ENCODE measurements around the gene MROH2B. TPM values are rescaled to one million over a fixed set of nuclear protein-coding genes. Genes with fewer than 3 reads are reported as not detected.

The MROH2B gene
- 0.04 TPM in 1 of 2 replicates, not detected in the other for total RNA-seq

GRCh38 chr5:41071242-41071641 lies at the start of gene MROH2B:
Gene MROH2B, minus strand, starts transcription at chr5:41071342. Its CDS starts 490 bp downstream, at chr5:41070852.
- no peak for DNase-seq (ENCODE audit: low read depth, low spot score)

- DNase-seq (ENCODE audit: low read depth, low spot score) = no peak
Observed at GRCh38 chr5:41120600-41120999, 49.5 kb upstream of the MROH2B start.

DNA sequence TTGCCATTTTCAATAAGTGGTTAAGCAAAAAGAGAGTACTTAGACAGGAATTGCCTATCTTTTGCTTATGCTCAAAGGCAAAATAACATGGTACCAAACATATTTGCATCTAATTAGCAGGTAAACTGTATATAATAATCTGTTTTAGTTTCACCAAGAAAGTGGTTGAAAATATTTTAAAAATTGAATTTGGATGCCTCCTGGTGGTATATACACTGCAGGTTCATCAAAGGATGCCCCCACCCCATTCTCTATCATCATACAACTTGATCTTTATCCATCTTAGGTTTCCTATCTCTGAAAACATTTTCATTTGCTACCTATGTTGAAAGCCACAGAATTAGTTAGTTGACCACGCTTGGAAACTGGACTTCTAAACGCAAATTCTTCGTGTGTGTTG lies 47.0 kb upstream of the MROH2B start:
- no peak for DNase-seq (ENCODE audit: low read depth, low spot score)

DNA sequence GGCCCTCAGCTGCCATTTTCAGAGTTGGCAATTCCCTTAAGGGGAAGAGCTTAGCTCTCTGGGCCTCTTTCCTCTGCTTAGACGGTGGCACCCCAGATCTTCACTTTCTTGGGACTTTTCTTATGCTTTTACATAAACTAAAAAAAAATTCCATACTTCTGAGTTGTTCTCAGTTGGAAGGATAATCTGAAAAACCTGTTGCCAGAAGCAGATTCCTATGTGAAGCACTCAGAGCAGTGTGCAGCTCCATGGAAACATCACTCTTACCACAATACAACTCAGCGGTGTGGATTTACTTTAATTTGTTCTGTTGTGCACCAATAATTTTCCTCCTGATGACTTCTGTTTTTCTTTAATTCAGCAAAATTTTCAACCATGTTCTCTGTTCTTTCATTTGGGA lies 44.1 kb upstream of the MROH2B start:
- DNase-seq (ENCODE audit: low read depth, low spot score) = no peak

- no peak for DNase-seq (ENCODE audit: low read depth, low spot score)
Observed at GRCh38 chr5:41112486-41113455, 41.6 kb upstream of the MROH2B start.

DNA sequence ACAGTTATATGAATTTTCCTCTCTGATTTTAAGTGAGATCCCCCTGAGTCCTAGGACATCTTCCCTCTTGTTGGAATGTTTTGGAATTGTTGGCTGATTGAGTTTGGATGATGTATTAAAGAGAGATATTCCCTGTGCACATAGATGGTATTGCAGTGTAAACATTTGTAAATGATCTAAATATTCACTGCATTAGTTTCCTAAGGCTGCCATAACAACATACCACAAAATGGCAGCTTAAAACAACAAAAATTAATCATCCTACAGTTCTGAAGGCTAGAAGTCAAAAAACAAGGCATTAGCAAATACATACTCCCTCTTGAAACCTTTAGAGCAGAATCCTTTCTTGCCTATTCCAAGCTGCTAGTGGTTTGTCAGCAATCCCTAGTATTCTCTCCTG lies 38.0 kb upstream of the MROH2B start:
- DNase-seq (ENCODE audit: low read depth, low spot score) = no peak

- DNase-seq (ENCODE audit: low read depth, low spot score) = no peak
Observed at GRCh38 chr5:41102341-41102740, 31.2 kb upstream of the MROH2B start.

DNA sequence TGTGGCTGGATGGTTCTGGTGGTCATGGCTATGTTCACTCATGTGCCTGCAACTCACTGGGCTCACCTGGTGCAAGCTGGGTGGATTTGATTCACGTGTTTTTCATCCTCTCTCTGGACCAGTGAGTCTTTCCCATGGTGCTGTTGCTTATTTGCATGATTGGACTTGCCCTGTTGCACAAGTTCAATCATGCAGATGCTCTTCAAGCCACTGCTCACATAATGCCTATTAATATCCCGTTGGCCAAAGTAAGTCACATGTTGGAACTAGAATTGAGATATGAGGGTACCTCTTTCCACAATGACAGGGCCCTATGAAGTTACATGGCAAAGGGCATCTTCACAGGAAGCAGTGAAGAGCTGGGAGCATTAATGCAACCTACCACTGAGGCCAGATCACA lies 26.5 kb upstream of the MROH2B start:
- DNase-seq (ENCODE audit: low read depth, low spot score) = no peak

GRCh38 chr5:41095324-41096101 lies 24.4 kb upstream of the MROH2B start:
- no peak for DNase-seq (ENCODE audit: low read depth, low spot score)

DNA sequence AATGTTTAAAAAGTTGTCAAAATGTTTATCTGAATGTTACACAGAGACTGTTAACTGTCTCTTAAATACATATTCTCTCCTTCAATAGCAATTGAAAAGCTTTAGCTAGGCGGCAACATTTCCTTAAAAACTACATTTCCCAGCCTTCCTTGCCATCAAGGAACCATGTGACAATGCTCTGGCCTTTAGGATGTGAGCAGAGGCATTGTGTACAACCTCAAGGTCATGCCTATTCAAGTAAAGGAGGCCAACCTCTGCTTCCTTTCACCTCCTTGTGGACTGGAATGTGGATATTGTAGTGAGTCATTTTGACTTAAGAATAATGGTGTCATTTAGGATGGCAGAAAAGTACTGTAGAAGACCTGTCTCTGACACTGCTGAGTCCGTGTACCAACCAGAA lies 23.7 kb upstream of the MROH2B start:
- DNase-seq (ENCODE audit: low read depth, low spot score) = no peak

- DNase-seq (ENCODE audit: low read depth, low spot score) = no peak
Observed at GRCh38 chr5:41093803-41094202, 22.7 kb upstream of the MROH2B start.

DNA sequence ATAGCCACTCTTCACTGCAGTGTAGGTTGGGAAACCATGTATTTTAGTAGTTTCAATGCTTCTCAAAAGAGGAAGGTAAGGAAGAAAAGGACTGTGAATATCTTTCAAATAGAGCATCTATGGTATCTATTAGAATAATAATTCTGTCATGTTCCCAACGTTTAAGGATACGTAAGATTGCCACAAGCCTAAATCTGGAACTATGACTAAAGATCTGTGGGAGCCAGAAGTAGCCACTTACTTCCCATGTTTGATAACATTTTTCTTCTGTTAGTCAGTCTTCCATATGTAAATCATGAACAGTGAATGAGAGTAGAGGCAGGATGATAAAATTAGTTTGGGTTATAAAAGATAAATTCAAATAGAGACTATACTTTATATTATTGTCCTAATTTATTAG lies 16.3 kb upstream of the MROH2B start:
- no peak for DNase-seq (ENCODE audit: low read depth, low spot score)

- no peak for DNase-seq (ENCODE audit: low read depth, low spot score)
Observed at GRCh38 chr5:41083306-41083705, 12.2 kb upstream of the MROH2B start.

- no peak for DNase-seq (ENCODE audit: low read depth, low spot score)
Observed at GRCh38 chr5:41071975-41072374, 833 bp upstream of the MROH2B start.

DNA sequence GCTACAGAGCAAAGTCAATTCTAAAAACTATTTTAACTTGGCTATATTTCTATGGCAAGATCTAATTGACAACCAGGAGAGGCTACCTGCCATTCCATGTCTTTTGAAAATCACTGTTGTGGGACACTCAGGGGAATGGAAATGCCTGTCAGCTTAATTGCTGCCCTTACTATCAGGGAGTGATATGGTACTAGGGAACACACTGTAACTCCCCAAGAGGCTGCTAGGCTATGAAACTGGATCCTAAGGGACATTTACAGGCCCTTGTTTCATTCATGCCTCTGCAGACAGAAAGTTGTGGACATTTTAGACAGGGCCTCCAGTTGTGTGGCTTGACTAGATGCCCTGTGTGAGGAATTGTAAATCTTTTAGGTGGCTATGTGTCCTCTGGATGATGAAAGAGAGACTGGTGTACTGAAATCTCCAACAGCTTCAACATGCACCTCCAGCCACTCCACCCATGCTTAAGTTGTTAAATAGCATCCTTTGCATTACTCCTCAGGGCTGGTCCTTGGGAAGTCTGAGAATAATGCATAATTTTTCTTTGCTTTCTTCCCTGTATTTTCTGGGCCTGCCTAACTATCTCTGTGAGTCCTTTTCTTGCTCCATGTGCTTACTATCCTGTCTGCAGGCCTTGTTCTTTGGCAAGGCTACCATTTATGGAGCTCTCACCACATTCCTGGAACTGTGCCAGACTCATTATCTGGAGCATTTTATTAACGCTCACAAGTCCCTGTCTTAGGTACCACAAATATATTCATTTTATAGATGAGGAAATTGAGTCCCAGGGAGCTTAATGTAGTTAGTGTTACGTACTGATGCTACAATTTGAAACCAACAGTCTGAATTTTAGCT lies 3.2 kb downstream of the MROH2B start:
- DNase-seq (ENCODE audit: low read depth, low spot score) = no peak

DNA sequence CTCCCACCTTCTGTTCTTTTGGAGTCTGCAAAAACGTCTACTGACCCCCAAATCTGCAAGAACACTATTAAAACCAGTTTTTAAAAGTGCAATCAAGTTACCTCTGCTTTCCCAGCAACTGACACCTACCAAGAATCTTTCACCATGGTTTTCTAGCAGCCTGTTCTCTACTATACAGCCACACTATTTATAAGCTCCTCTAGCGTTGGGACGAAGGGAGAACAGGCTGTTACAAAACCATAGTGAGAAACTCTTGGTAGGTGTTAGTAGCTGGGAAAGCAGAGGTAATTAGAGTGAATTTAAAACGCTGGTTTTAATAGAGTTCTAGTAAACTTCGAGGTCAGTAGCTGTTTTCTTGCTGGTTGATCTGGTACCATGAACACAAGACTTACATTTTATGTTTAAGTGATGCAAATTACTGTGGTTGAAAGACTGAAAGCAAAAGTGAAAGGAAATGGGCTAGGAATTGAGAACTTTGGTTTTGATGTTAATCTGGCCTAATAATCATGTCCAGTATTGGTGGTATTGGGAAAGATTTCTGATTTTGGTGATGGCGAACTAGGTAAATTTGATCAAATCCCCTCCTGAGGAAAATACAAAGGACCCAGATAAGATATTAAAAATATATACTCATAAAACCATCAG lies 5.3 kb downstream of the MROH2B start:
- DNase-seq (ENCODE audit: low read depth, low spot score) = no peak

GRCh38 chr5:41057940-41058339 lies 13.2 kb downstream of the MROH2B start:
- no peak for DNase-seq (ENCODE audit: low read depth, low spot score)

DNA sequence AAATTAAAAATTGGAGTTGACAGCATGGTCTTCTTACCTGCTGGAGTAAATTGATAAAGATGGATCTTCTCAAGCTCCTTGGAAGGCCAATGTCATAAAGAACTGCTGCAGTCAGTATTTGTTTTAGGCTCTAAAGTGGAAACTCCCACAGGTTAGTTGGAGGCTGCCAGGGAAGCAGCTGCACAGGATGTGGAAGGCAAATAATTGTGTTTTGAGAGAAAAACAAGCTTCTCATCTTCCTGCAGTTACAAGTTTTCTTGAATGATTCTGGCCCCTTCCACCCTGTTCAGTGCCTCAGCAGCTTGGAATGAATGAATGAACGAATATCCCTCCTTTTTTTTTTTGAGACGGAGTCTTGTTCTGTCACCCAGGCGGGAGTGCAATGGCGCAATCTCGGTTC lies 13.9 kb downstream of the MROH2B start:
- no peak for DNase-seq (ENCODE audit: low read depth, low spot score)

GRCh38 chr5:41048986-41049385 lies 22.2 kb downstream of the MROH2B start:
- no peak for DNase-seq (ENCODE audit: low read depth, low spot score)

- DNase-seq (ENCODE audit: low read depth, low spot score) = no peak
Observed at GRCh38 chr5:41043109-41043747, 27.9 kb downstream of the MROH2B start.

DNA sequence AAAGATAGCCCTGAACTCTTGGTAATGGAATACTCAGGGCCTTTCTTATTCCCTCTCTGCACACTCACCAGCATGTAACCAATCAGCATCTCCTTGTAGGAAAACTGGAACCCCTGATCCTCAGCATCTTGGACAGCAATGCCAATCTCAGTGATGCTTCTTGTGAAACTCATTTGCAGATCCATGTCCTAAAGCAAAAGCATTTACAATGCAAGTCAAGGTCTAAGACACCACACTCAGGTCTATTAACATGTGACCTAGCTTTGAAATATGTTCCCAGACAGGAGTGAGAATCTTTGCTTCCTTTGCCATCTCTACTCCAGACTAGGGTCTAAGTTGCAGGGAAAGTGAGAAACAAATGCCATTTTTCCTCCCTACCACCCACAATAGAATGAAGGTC lies 38.2 kb downstream of the MROH2B start:
- no peak for DNase-seq (ENCODE audit: low read depth, low spot score)
